CD14-positive monocyte (primary cell): ENCODE data around the gene EML2. TPM values are rescaled to one million over a fixed set of nuclear protein-coding genes. Genes with fewer than 3 reads are reported as not detected.
A peak's percentile ranks its signal among the peaks of the same experiment; 100 is the strongest.

ENCODE experiments used
- DNase-seq, 3 donors: peaks; one replicate each; pipeline ENCODE4 v3.0.0-alpha.2; 2011 to 2022
- H2AFZ ChIP-seq: 2 replicates; pipeline ENCODE4 v1.6.0; 2012; ENCODE audit warnings: mild to moderate bottlenecking, low read depth, low read length, inconsistent platforms; ENCODE audit not compliant: insufficient read depth, poor library complexity, severe bottlenecking
- H3K27ac ChIP-seq, 2 donors: 1 replicate in 1 of 2; 2 replicates in 1 of 2; pipeline ENCODE4 v1.5.1; 2012 to 2013; ENCODE audit warnings: low read length in 2 of 2, control low read depth in 1 of 2, inconsistent platforms in 1 of 2, low read depth in 1 of 2, mild to moderate bottlenecking in 1 of 2
- H3K27me3 ChIP-seq, 2 donors: one replicate each; pipeline versions ENCODE4 v1.6.0 to v1.6.1; 2011 to 2013; ENCODE audit warnings: low read length in 2 of 2; ENCODE audit not compliant: control insufficient read depth in 2 of 2, insufficient read depth in 2 of 2
- H3K36me3 ChIP-seq, 2 donors: replicated peaks in 1 of 2; 1 replicate in 1 of 2; 2 replicates in 1 of 2; pipeline versions ENCODE4 v1.5.1 to v1.6.1; 2012 to 2013; ENCODE audit warnings: low read length in 2 of 2, control low read depth in 1 of 2, inconsistent platforms in 1 of 2, mild to moderate bottlenecking in 1 of 2; ENCODE audit not compliant: insufficient read depth in 2 of 2, control insufficient read depth in 1 of 2
- H3K4me1 ChIP-seq, 2 donors: 1 replicate in 1 of 2; 2 replicates in 1 of 2; pipeline versions ENCODE4 v1.5.1 to v1.6.1; 2012 to 2013; ENCODE audit warnings: low read length in 2 of 2, control low read depth in 1 of 2, inconsistent platforms in 1 of 2, mild to moderate bottlenecking in 1 of 2, moderate library complexity in 1 of 2; ENCODE audit not compliant: insufficient read depth in 2 of 2, control insufficient read depth in 1 of 2
- H3K4me2 ChIP-seq: replicated peaks from 2 replicates; pipeline ENCODE3; 2012; ENCODE audit warnings: low read length, moderate library complexity, mild to moderate bottlenecking; ENCODE audit not compliant: poor library complexity, severe bottlenecking; ENCODE audit errors: extremely low read depth
- H3K4me3 ChIP-seq, 3 experiments: fragments of 200-600 bp in 1 of 3; sonication (generic) in 1 of 3; replicated peaks in 1 of 3; 1 replicate in 2 of 3; 2 replicates in 1 of 3; pipeline ENCODE4 v1.5.1; 2011 to 2013; ENCODE audit warnings: low read length in 3 of 3, mild to moderate bottlenecking in 3 of 3, control low read depth in 2 of 3, low read depth in 2 of 3, inconsistent platforms in 1 of 3, moderate library complexity in 1 of 3
- H3K79me2 ChIP-seq: 2 replicates; pipeline ENCODE4 v1.6.0; 2012; ENCODE audit warnings: mild to moderate bottlenecking, control low read depth, inconsistent platforms, low read length, moderate library complexity; ENCODE audit not compliant: insufficient read depth
- H3K9ac ChIP-seq: 2 replicates; pipeline ENCODE4 v1.6.0; 2017; ENCODE audit warnings: low read length, mild to moderate bottlenecking; ENCODE audit not compliant: insufficient read depth, poor library complexity, severe bottlenecking
- H3K9me3 ChIP-seq, 2 donors: replicated peaks in 1 of 2; 1 replicate in 1 of 2; 2 replicates in 1 of 2; pipeline versions ENCODE4 v1.5.1 to v1.6.1; 2012 to 2013; ENCODE audit warnings: low read length in 2 of 2, control low read depth in 1 of 2; ENCODE audit not compliant: control insufficient read depth in 1 of 2, insufficient read depth in 1 of 2
- H4K20me1 ChIP-seq: 2 replicates; pipeline ENCODE4 v1.6.0; 2012; ENCODE audit warnings: mild to moderate bottlenecking, low read length, control low read depth, moderate library complexity; ENCODE audit not compliant: insufficient read depth
- H3K27ac Mint-ChIP-seq, 7 donors: one replicate each; pipeline ENCODE4 v1.8.0; 2020; ENCODE audit warnings: mild to moderate bottlenecking in 7 of 7, mixed read lengths in 7 of 7, moderate library complexity in 6 of 7, inconsistent platforms in 2 of 7
- H3K27me3 Mint-ChIP-seq, 3 donors: one replicate each; pipeline ENCODE4 v1.8.0; 2021 to 2022; ENCODE audit warnings: low read depth in 3 of 3, mild to moderate bottlenecking in 3 of 3, mixed read lengths in 3 of 3, moderate library complexity in 3 of 3, inconsistent platforms in 1 of 3
- H3K36me3 Mint-ChIP-seq, 2 donors: one replicate each; pipeline ENCODE4 v1.8.0; 2020; ENCODE audit warnings: mixed read lengths in 2 of 2, inconsistent platforms in 1 of 2, mild to moderate bottlenecking in 1 of 2
- H3K4me1 Mint-ChIP-seq: one replicate; pipeline ENCODE4 v1.8.0; 2020; ENCODE audit warnings: mild to moderate bottlenecking, mixed read lengths
- H3K4me3 Mint-ChIP-seq, 2 donors: one replicate each; pipeline ENCODE4 v1.8.0; 2020; ENCODE audit warnings: mild to moderate bottlenecking in 2 of 2, mixed read lengths in 2 of 2, moderate library complexity in 1 of 2
- H3K9me3 Mint-ChIP-seq, 7 donors: one replicate each; pipeline ENCODE4 v1.8.0; 2020 to 2022; ENCODE audit warnings: mixed read lengths in 7 of 7, mild to moderate bottlenecking in 6 of 7, moderate library complexity in 6 of 7, inconsistent platforms in 2 of 7
- WGBS: methylation state at CpG from one replicate; pipeline ENCODE4 v1.1.5; 2013; ENCODE audit warnings: missing lambda C conversion rate; ENCODE audit not compliant: insufficient coverage; 5-methylcytosine and 5-hydroxymethylcytosine counted together
- intact Hi-C, 2 donors: fragments of 100-400 bp; cut with micrococcal nuclease; formaldehyde crosslinking; loops; one replicate each; pipeline versions ENCODE4 v1.15.0 to v1.15.1; 2023
- polyA plus RNA-seq, 3 donors: library from polyadenylated mRNA; depleted of rRNA in 1 of 3; unstranded in 2 of 3; stranded (reverse) in 1 of 3; fragments of 300-500 nt in 2 of 3; fragments of >200 nt in 1 of 3; fragmentation: Illumina TruSeq in 2 of 3; gene quantifications; 1 replicate in 2 of 3; 2 replicates in 1 of 3; pipeline ENCODE4 v1.2.3, GENCODE V29; 2012 to 2021
- TF ChIP-seq, protein P1 (sequence below): fragments of 200-600 bp; IDR thresholded peaks from one replicate; pipeline ENCODE4 v1.8.0; 2022; ENCODE audit warnings: antibody characterized with exemption, mild to moderate bottlenecking

Gene EML2
- polyA plus RNA-seq, 3 donors, result 10.3 to 50.8 (median 11.9) TPM

- Histone ChIP-seq H3K79me2 (no peaks in the 10 kb centered on the region), H3K27ac (no peak within 1 kb of the TSS), H3K9me3 (peaks cover 0 to 8% of the 10 kb centered on the region in 2 donors), H4K20me1 (no peaks in the 10 kb centered on the region), H2AFZ (no peak within 1 kb of the TSS), H3K36me3 (no peaks in the 10 kb centered on the region), H3K27me3 (peaks cover 38 to 72% of the 10 kb centered on the region in 2 donors), H3K9ac (no peak within 1 kb of the TSS), H3K4me2 (no peak within 1 kb of the TSS), H3K4me3 (no peak within 1 kb of the TSS), H3K4me1 (peaks cover 29 to 43% of the 10 kb centered on the region in 2 donors)
- TF ChIP-seq, protein P1, sequence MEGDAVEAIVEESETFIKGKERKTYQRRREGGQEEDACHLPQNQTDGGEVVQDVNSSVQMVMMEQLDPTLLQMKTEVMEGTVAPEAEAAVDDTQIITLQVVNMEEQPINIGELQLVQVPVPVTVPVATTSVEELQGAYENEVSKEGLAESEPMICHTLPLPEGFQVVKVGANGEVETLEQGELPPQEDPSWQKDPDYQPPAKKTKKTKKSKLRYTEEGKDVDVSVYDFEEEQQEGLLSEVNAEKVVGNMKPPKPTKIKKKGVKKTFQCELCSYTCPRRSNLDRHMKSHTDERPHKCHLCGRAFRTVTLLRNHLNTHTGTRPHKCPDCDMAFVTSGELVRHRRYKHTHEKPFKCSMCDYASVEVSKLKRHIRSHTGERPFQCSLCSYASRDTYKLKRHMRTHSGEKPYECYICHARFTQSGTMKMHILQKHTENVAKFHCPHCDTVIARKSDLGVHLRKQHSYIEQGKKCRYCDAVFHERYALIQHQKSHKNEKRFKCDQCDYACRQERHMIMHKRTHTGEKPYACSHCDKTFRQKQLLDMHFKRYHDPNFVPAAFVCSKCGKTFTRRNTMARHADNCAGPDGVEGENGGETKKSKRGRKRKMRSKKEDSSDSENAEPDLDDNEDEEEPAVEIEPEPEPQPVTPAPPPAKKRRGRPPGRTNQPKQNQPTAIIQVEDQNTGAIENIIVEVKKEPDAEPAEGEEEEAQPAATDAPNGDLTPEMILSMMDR, result no peak
- 6% methylated on average over 43 of the region's 52 CpGs for WGBS
- Mint-ChIP-seq H3K4me1 (peaks cover 42% of the 10 kb centered on the region), H3K27me3 (peaks cover 71 to 80% (median 75%) of the 10 kb centered on the region in 3 donors), H3K4me3 (peak within 1 kb of the TSS; percentile 21 to 86), H3K27ac (no peak within 1 kb of the TSS), H3K36me3 (peaks cover 0 to 16% of the 10 kb centered on the region in 2 donors), H3K9me3 (peaks cover 0 to 24% (median 9%) of the 10 kb centered on the region in 7 donors)
- intact Hi-C loops, result no loop called here
- DNase-seq, result no peak
Observed at GRCh38 chr19:45601524-45602374, 37.4 kb downstream of the EML2 start, which contains the start of gene GPR4. GPR4 (minus strand) TSS chr19:45602212; CDS start chr19:45591866, 10,346 bp downstream.

- no peaks in the 10 kb centered on the region for H3K36me3 ChIP-seq
- H3K4me1 Mint-ChIP-seq, result peaks cover 42% of the 10 kb centered on the region
- no peak overlapping the region for H3K9ac ChIP-seq
- peaks cover 76 to 85% (median 81%) of the 10 kb centered on the region in 3 donors for H3K27me3 Mint-ChIP-seq
- TF ChIP-seq, protein P1, result no peak
- peaks cover 38 to 76% of the 10 kb centered on the region in 2 donors for H3K27me3 ChIP-seq
- no peak overlapping the region for H3K4me2 ChIP-seq
- H4K20me1 ChIP-seq, result no peaks in the 10 kb centered on the region
- peaks cover 0 to 8% of the 10 kb centered on the region in 2 donors for H3K9me3 ChIP-seq
- H3K27ac ChIP-seq, result no peak overlapping the region
- 75% methylated on average over 1 of the region's 10 CpGs for WGBS
- H3K4me1 ChIP-seq, result peaks cover 29 to 43% of the 10 kb centered on the region in 2 donors
- no peaks in the 10 kb centered on the region for H3K79me2 ChIP-seq
- no peak for DNase-seq
- no peak overlapping the region for H2AFZ ChIP-seq
- no peak overlapping the region for H3K27ac Mint-ChIP-seq
- intact Hi-C loops, result no loop called here
- H3K36me3 Mint-ChIP-seq, result peaks cover 0 to 16% of the 10 kb centered on the region in 2 donors
- peak overlapping the region; percentile 21 to 86 for H3K4me3 Mint-ChIP-seq
- H3K4me3 ChIP-seq, result no peak overlapping the region
- H3K9me3 Mint-ChIP-seq, result peaks cover 0 to 26% (median 9%) of the 10 kb centered on the region in 7 donors
Observed at GRCh38 chr19:45601115-45601514, 38.1 kb downstream of the EML2 start.
